Medulla oblongata (tissue), 1 donor: ENCODE data around the gene LCP1.

Experiments used
- DNase-seq: peaks from one replicate; pipeline ENCODE4 v3.0.0-alpha.2; 2015; ENCODE audit errors: extremely low spot score

The LCP1 gene

GRCh38 chr13:46160065-46160464 lies 21.9 kb downstream of the LCP1 start:
- DNase-seq: no peak

GRCh38 chr13:46158983-46159382 lies 23.0 kb downstream of the LCP1 start:
- no peak for DNase-seq

GRCh38 chr13:46158222-46158621 lies 23.8 kb downstream of the LCP1 start:
- no peak for DNase-seq

- no peak for DNase-seq
Observed at GRCh38 chr13:46154136-46154801, 27.7 kb downstream of the LCP1 start.

- DNase-seq: no peak
Observed at GRCh38 chr13:46152627-46153328, 29.2 kb downstream of the LCP1 start.

- DNase-seq: no peak
Observed at GRCh38 chr13:46150134-46150693, 31.8 kb downstream of the LCP1 start.

- DNase-seq: no peak
Observed at GRCh38 chr13:46149272-46150133, 32.5 kb downstream of the LCP1 start.

GRCh38 chr13:46146898-46147297 lies 35.1 kb downstream of the LCP1 start:
- peak; percentile 74 for DNase-seq

- no peak for DNase-seq
Observed at GRCh38 chr13:46145950-46146349, 36.0 kb downstream of the LCP1 start.

- DNase-seq: no peak
Observed at GRCh38 chr13:46145135-46145534, 36.8 kb downstream of the LCP1 start.

GRCh38 chr13:46143184-46143701 lies 38.7 kb downstream of the LCP1 start:
- no peak for DNase-seq

GRCh38 chr13:46142776-46143175 lies 39.2 kb downstream of the LCP1 start:
- no peak for DNase-seq

GRCh38 chr13:46140044-46140443 lies 41.9 kb downstream of the LCP1 start:
- DNase-seq: no peak

- no peak for DNase-seq
Observed at GRCh38 chr13:46137627-46138317, 44.2 kb downstream of the LCP1 start.

- DNase-seq: peak; percentile 58
Observed at GRCh38 chr13:46136688-46137087, 45.3 kb downstream of the LCP1 start.

- no peak for DNase-seq
Observed at GRCh38 chr13:46134961-46135522, 46.9 kb downstream of the LCP1 start.

GRCh38 chr13:46134494-46134893 lies 47.5 kb downstream of the LCP1 start:
- DNase-seq: no peak

- DNase-seq: no peak
Observed at GRCh38 chr13:46132109-46132508, 49.9 kb downstream of the LCP1 start.

GRCh38 chr13:46131705-46132104 lies 50.3 kb downstream of the LCP1 start:
- no peak for DNase-seq

GRCh38 chr13:46129955-46130618 lies 51.9 kb downstream of the LCP1 start:
- DNase-seq: no peak

GRCh38 chr13:46129124-46129523 lies 52.9 kb downstream of the LCP1 start:
- DNase-seq: no peak
